ENCODE data around the gene MYH15.

Gene MYH15

DNA sequence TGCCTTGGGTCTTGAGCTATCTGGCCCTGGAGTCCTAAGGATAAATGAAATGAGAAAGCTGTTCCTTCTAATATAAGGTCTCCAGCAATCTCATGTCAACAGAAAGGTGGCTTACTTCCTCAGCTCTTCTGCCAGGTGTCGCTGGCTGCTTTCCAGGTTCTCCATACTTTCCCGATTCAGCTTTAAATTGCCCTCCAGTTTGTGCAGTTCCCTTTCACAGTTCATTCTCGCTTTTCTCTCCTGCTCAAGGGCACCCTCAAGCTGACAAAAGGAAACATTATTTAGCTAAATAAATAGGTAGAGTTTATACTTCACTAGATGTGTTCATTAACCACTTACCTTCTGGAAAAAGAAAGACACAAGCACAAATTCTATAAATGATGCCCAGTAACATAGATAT lies 73.0 kb downstream of the MYH15 start:
- H3K9ac ChIP-seq (ENCODE audit: low read depth in 1 of 2, low read length in 2 of 2) = no peak overlapping the region
- no peak overlapping the region for H3K27ac ChIP-seq (ENCODE audit: low read depth, low read length)
- no peaks in the 10 kb centered on the region for H3K36me3 ChIP-seq (ENCODE audit: control insufficient read depth in 1 of 2, insufficient read depth in 2 of 2, low read length in 2 of 2)
- H3K4me3 ChIP-seq (ENCODE audit: low read depth in 1 of 2, low read length in 2 of 2) = no peak overlapping the region
- H3K9me3 ChIP-seq (ENCODE audit: control insufficient read depth in 1 of 2, low read length in 2 of 2) = peaks cover 0 to 5% of the 10 kb centered on the region in 2 donors
- H3K27me3 ChIP-seq (ENCODE audit: control insufficient read depth in 1 of 2, insufficient read depth in 2 of 2, low read length in 2 of 2) = no peaks in the 10 kb centered on the region
- no peaks in the 10 kb centered on the region for H3K4me1 ChIP-seq (ENCODE audit: control insufficient read depth in 1 of 2, insufficient read depth in 2 of 2, low read length in 2 of 2)

DNA sequence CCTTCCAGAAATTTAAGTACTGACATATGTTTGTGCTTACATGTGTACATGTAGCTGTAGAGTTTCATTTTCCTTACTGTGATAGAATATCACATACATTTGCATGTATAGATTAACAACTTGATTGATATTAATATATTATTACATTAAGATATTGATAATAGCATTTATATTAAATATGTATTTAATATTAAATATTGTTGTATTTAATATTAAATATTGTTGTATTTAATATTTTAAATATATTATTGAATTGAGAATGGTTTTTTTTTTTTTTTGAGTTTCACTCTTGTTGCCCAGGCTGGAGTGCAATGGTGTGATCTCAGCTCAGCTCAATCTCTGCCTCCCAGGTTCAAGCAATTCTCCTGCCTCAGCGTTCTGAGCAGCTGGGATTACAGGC lies 76.5 kb downstream of the MYH15 start:
- H3K4me3 ChIP-seq (ENCODE audit: low read depth in 1 of 2, low read length in 2 of 2) = no peak overlapping the region
- H3K9me3 ChIP-seq (ENCODE audit: control insufficient read depth in 1 of 2, low read length in 2 of 2) = peaks cover 0 to 5% of the 10 kb centered on the region in 2 donors
- H3K4me1 ChIP-seq (ENCODE audit: control insufficient read depth in 1 of 2, insufficient read depth in 2 of 2, low read length in 2 of 2) = no peaks in the 10 kb centered on the region
- H3K9ac ChIP-seq (ENCODE audit: low read depth in 1 of 2, low read length in 2 of 2) = no peak overlapping the region
- H3K27me3 ChIP-seq (ENCODE audit: control insufficient read depth in 1 of 2, insufficient read depth in 2 of 2, low read length in 2 of 2) = no peaks in the 10 kb centered on the region
- H3K27ac ChIP-seq (ENCODE audit: low read depth, low read length) = no peak overlapping the region
- H3K36me3 ChIP-seq (ENCODE audit: control insufficient read depth in 1 of 2, insufficient read depth in 2 of 2, low read length in 2 of 2) = no peaks in the 10 kb centered on the region

DNA sequence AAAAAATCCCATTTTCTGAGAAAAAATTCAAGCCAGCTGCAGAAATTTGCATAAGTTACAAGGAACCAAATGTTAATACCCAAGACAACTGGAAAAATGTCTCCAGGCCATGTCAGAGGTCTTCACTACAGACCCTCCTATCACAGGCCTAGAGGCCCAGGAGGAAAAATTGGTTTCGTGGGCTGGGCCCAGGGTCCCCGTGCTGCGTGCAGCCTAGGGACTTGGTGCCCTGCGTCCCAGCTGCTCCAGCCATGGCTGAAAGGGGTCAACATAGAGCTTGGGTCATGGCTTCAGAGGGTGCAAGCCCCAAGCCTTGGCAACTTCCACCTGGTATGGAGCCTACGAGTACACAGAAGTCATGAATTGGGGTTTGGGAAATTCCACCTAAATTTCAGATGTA lies 78.0 kb downstream of the MYH15 start:
- no peak overlapping the region for H3K4me3 ChIP-seq (ENCODE audit: low read depth in 1 of 2, low read length in 2 of 2)
- peaks cover 0 to 5% of the 10 kb centered on the region in 2 donors for H3K9me3 ChIP-seq (ENCODE audit: control insufficient read depth in 1 of 2, low read length in 2 of 2)
- H3K27ac ChIP-seq (ENCODE audit: low read depth, low read length) = no peak overlapping the region
- H3K27me3 ChIP-seq (ENCODE audit: control insufficient read depth in 1 of 2, insufficient read depth in 2 of 2, low read length in 2 of 2) = no peaks in the 10 kb centered on the region
- H3K4me1 ChIP-seq (ENCODE audit: control insufficient read depth in 1 of 2, insufficient read depth in 2 of 2, low read length in 2 of 2) = no peaks in the 10 kb centered on the region
- no peaks in the 10 kb centered on the region for H3K36me3 ChIP-seq (ENCODE audit: control insufficient read depth in 1 of 2, insufficient read depth in 2 of 2, low read length in 2 of 2)
- H3K9ac ChIP-seq (ENCODE audit: low read depth in 1 of 2, low read length in 2 of 2) = no peak overlapping the region

DNA sequence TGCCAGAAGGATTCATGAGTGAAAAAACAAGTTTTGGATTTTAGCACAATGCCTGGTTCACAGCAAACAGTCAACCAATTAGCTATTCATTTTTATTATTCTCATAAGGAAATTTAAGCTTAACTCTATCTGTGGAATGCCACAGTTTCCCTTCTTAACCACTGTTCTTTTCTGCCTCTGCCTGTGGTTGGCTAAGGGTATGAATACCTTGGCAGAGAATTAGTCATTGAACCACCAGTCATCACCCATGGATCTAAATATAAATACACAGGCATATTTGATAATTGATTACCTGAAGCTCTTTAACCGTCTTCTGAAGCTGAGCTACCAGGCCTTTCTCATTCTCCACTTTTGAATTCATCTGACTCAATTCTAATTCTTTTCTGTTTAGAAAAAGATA lies 79.9 kb downstream of the MYH15 start:
- Histone ChIP-seq H3K4me3 (ENCODE audit: low read depth in 1 of 2, low read length in 2 of 2) (no peak overlapping the region), H3K4me1 (ENCODE audit: control insufficient read depth in 1 of 2, insufficient read depth in 2 of 2, low read length in 2 of 2) (peaks cover 0 to 5% of the 10 kb centered on the region in 2 donors), H3K27me3 (ENCODE audit: control insufficient read depth in 1 of 2, insufficient read depth in 2 of 2, low read length in 2 of 2) (no peaks in the 10 kb centered on the region), H3K9me3 (ENCODE audit: control insufficient read depth in 1 of 2, low read length in 2 of 2) (peaks cover 0 to 5% of the 10 kb centered on the region in 2 donors), H3K9ac (ENCODE audit: low read depth in 1 of 2, low read length in 2 of 2) (no peak overlapping the region), H3K27ac (ENCODE audit: low read depth, low read length) (no peak overlapping the region), H3K36me3 (ENCODE audit: control insufficient read depth in 1 of 2, insufficient read depth in 2 of 2, low read length in 2 of 2) (no peaks in the 10 kb centered on the region)

DNA sequence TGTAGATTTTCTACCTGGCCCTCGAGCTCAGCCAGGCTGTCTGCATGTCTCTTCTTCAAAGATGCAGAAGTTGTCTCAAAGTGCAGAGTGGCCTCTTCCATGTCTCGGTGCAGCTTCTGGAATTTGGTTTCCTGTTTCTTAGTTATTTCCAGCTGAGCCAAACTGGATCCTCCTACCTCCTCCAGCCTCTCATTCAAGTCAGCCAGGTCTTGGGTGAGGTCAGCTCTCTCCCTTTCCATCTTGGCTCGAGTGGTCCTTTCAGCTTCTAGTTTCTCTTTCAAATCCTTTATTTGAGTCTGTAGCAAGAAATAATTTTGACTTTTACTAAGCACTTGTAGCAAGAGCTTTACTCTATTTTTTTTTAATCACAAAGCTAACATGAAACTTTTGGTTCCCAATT lies 81.8 kb downstream of the MYH15 start:
- no peak overlapping the region for H3K4me3 ChIP-seq (ENCODE audit: low read depth in 1 of 2, low read length in 2 of 2)
- H3K9me3 ChIP-seq (ENCODE audit: control insufficient read depth in 1 of 2, low read length in 2 of 2) = peaks cover 0 to 5% of the 10 kb centered on the region in 2 donors
- peaks cover 0 to 5% of the 10 kb centered on the region in 2 donors for H3K4me1 ChIP-seq (ENCODE audit: control insufficient read depth in 1 of 2, insufficient read depth in 2 of 2, low read length in 2 of 2)
- H3K27me3 ChIP-seq (ENCODE audit: control insufficient read depth in 1 of 2, insufficient read depth in 2 of 2, low read length in 2 of 2) = no peaks in the 10 kb centered on the region
- no peak overlapping the region for H3K27ac ChIP-seq (ENCODE audit: low read depth, low read length)
- no peaks in the 10 kb centered on the region for H3K36me3 ChIP-seq (ENCODE audit: control insufficient read depth in 1 of 2, insufficient read depth in 2 of 2, low read length in 2 of 2)
- no peak overlapping the region for H3K9ac ChIP-seq (ENCODE audit: low read depth in 1 of 2, low read length in 2 of 2)

DNA sequence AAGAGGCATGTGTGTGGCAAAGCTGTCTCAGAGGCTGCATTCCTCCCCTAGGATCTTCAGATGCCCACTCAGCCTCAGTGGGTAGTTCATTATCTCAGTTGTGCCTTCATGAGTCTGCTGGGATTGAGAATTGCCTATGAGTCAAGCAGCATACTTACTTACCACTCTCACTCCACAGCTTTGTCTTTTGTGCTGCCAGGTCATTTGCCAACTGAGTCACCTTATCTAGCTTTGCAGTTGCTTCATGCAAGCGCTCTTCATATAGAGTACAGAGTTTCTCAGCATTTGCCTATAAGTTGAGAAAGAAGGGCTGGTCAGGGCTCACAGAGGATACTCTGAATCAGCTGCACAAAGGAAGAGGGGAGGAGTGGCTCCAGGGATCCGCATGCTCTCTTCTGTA lies 89.5 kb downstream of the MYH15 start:
- Histone ChIP-seq H3K9me3 (ENCODE audit: control insufficient read depth in 1 of 2, low read length in 2 of 2) (no peaks in the 10 kb centered on the region), H3K27me3 (ENCODE audit: control insufficient read depth in 1 of 2, insufficient read depth in 2 of 2, low read length in 2 of 2) (no peaks in the 10 kb centered on the region), H3K4me1 (ENCODE audit: control insufficient read depth in 1 of 2, insufficient read depth in 2 of 2, low read length in 2 of 2) (no peaks in the 10 kb centered on the region), H3K36me3 (ENCODE audit: control insufficient read depth in 1 of 2, insufficient read depth in 2 of 2, low read length in 2 of 2) (no peaks in the 10 kb centered on the region), H3K27ac (ENCODE audit: low read depth, low read length) (no peak overlapping the region), H3K4me3 (ENCODE audit: low read depth in 1 of 2, low read length in 2 of 2) (no peak overlapping the region), H3K9ac (ENCODE audit: low read depth in 1 of 2, low read length in 2 of 2) (no peak overlapping the region)

DNA sequence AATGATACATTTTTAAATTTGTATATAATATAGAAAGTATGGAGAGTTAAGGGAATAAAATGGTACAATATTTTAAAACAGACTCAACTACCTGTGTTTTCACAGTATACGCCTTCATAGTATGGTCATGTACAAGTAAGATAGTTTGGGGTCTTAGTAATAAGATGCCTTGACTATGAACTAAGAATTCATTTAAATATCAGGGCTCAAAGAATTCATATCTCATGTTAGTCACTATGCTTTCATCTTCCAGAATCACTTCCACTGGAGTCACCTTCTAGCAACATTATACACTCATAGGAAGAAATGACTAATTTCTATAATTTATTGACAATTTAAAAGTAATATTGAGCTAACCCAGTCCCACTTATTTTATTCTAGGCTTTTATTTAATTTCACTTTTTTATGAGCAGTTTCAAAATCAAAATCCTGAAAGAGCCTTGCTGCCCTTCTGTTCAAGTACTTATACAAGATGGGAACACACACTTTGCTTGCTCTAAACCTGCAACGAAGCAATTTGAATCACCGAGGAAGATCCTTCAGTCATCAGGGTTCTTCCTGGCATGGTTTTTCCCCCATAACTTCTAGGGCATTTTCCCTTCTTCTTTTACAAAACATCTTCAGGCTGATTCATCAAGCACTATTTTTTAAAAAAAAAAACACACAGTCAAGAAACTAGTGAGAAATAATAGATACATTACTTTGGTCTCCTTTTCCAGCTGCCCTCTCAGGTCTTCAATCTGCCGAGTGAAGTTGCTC lies 94.1 kb downstream of the MYH15 start:
- no peaks in the 10 kb centered on the region for H3K27me3 ChIP-seq (ENCODE audit: control insufficient read depth in 1 of 2, insufficient read depth in 2 of 2, low read length in 2 of 2)
- no peak overlapping the region for H3K9ac ChIP-seq (ENCODE audit: low read depth in 1 of 2, low read length in 2 of 2)
- H3K4me3 ChIP-seq (ENCODE audit: low read depth in 1 of 2, low read length in 2 of 2) = no peak overlapping the region
- no peaks in the 10 kb centered on the region for H3K36me3 ChIP-seq (ENCODE audit: control insufficient read depth in 1 of 2, insufficient read depth in 2 of 2, low read length in 2 of 2)
- H3K9me3 ChIP-seq (ENCODE audit: control insufficient read depth in 1 of 2, low read length in 2 of 2) = no peaks in the 10 kb centered on the region
- H3K27ac ChIP-seq (ENCODE audit: low read depth, low read length) = no peak overlapping the region
- no peaks in the 10 kb centered on the region for H3K4me1 ChIP-seq (ENCODE audit: control insufficient read depth in 1 of 2, insufficient read depth in 2 of 2, low read length in 2 of 2)

DNA sequence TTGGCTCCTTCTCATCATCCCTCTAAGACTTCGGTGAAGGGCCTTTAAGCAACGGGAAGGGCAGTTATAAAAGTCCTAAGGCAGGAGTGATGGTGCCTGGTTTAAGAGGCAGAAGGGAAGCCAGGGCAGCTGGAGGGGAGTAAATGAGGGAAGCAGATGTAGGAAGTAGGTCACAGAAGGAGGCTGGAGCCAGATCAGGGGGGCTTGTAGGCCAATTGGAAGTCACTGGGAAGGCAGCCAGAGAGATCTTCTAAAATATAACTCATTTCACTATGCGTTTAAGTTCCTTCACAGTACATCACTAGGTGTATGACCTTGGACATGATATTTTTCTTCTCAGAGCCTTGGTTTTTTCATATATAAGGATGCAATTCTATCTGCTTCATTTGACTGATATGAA lies 94.7 kb downstream of the MYH15 start:
- H3K27ac ChIP-seq (ENCODE audit: low read depth, low read length) = no peak overlapping the region
- H3K27me3 ChIP-seq (ENCODE audit: control insufficient read depth in 1 of 2, insufficient read depth in 2 of 2, low read length in 2 of 2) = no peaks in the 10 kb centered on the region
- H3K9ac ChIP-seq (ENCODE audit: low read depth in 1 of 2, low read length in 2 of 2) = no peak overlapping the region
- no peak overlapping the region for H3K4me3 ChIP-seq (ENCODE audit: low read depth in 1 of 2, low read length in 2 of 2)
- no peaks in the 10 kb centered on the region for H3K4me1 ChIP-seq (ENCODE audit: control insufficient read depth in 1 of 2, insufficient read depth in 2 of 2, low read length in 2 of 2)
- H3K36me3 ChIP-seq (ENCODE audit: control insufficient read depth in 1 of 2, insufficient read depth in 2 of 2, low read length in 2 of 2) = no peaks in the 10 kb centered on the region
- H3K9me3 ChIP-seq (ENCODE audit: control insufficient read depth in 1 of 2, low read length in 2 of 2) = no peaks in the 10 kb centered on the region

DNA sequence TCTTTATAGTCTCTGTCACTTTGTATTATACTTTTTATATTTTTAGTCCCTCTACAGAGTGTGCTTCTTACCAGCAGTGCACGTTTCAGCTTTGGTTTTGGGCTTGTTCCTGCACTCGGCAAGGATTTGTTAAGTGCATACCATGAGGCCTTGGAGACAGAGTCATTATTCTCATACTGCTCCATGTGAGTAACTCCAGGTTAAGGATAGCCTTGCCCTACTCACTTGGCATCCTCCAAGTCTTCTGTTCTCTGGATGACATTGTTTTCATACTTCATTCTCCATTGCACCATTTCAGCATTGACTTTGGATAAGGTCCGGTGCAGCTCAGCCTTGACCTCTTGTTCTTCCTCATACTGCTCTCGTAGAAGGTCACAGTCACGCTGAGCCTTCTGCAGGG lies 96.4 kb downstream of the MYH15 start:
- H3K4me1 ChIP-seq (ENCODE audit: control insufficient read depth in 1 of 2, insufficient read depth in 2 of 2, low read length in 2 of 2) = peaks cover 0 to 2% of the 10 kb centered on the region in 2 donors
- no peaks in the 10 kb centered on the region for H3K27me3 ChIP-seq (ENCODE audit: control insufficient read depth in 1 of 2, insufficient read depth in 2 of 2, low read length in 2 of 2)
- no peak overlapping the region for H3K9ac ChIP-seq (ENCODE audit: low read depth in 1 of 2, low read length in 2 of 2)
- no peak overlapping the region for H3K4me3 ChIP-seq (ENCODE audit: low read depth in 1 of 2, low read length in 2 of 2)
- no peaks in the 10 kb centered on the region for H3K9me3 ChIP-seq (ENCODE audit: control insufficient read depth in 1 of 2, low read length in 2 of 2)
- no peak overlapping the region for H3K27ac ChIP-seq (ENCODE audit: low read depth, low read length)
- no peaks in the 10 kb centered on the region for H3K36me3 ChIP-seq (ENCODE audit: control insufficient read depth in 1 of 2, insufficient read depth in 2 of 2, low read length in 2 of 2)

DNA sequence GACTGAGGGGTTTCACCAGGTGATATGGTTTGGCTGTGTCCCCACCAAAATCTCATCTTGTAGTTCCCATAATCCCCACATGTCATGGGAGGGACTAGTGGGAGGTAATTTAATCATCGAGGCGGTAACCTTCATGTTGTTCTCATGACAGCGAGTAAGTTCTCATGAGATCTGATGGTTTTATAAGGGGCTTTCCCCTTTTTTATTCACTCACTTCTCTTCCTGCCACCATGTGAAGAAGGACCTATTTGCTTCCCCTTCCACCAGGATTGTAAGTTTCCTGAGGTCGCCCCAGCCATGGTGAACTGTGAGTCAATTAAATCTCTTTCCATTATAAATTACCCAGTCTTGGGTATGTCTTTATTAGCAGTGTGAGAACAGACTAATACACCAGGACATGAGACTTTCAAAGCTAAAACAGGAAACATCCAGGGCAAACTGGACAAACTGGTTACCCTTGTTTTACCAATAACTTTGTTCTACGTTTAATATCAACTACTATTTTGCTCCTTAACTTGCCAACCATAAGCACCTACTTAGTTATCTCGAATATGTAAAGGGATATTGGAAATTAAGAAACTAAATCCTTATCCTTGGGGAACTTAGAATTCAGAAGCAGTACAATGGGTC lies 98.2 kb downstream of the MYH15 start:
- H3K9ac ChIP-seq (ENCODE audit: low read depth in 1 of 2, low read length in 2 of 2) = no peak overlapping the region
- no peak overlapping the region for H3K27ac ChIP-seq (ENCODE audit: low read depth, low read length)
- no peak overlapping the region for H3K4me3 ChIP-seq (ENCODE audit: low read depth in 1 of 2, low read length in 2 of 2)
- no peaks in the 10 kb centered on the region for H3K9me3 ChIP-seq (ENCODE audit: control insufficient read depth in 1 of 2, low read length in 2 of 2)
- peaks cover 5 to 19% of the 10 kb centered on the region in 2 donors for H3K4me1 ChIP-seq (ENCODE audit: control insufficient read depth in 1 of 2, insufficient read depth in 2 of 2, low read length in 2 of 2)
- no peaks in the 10 kb centered on the region for H3K27me3 ChIP-seq (ENCODE audit: control insufficient read depth in 1 of 2, insufficient read depth in 2 of 2, low read length in 2 of 2)
- H3K36me3 ChIP-seq (ENCODE audit: control insufficient read depth in 1 of 2, insufficient read depth in 2 of 2, low read length in 2 of 2) = no peaks in the 10 kb centered on the region

Data from duodenal mucosa (tissue), 2 donors.